Lung (tissue), 12 donors: ENCODE data around the gene FNTB. TPM values are rescaled to one million over a fixed set of nuclear protein-coding genes. Genes with fewer than 3 reads are reported as not detected.

ENCODE experiments used
- ATAC-seq: fragments of 200-7000 bp; cut with Tn5 transposase; one replicate; pipeline ENCODE4 v1.9.1; 2020; ENCODE audit warnings: moderate number of reproducible peaks; ENCODE audit not compliant: insufficient read depth, low FRiP score
- DNase-seq, 3 donors: peaks; one replicate each; pipeline ENCODE4 v3.0.0-alpha.2; 2013 to 2017
- H3K27ac ChIP-seq, 2 donors: one replicate each; pipeline ENCODE4 v1.5.1; 2013; ENCODE audit warnings: mild to moderate bottlenecking in 2 of 2, moderate library complexity in 2 of 2, control low read depth in 1 of 2, inconsistent platforms in 1 of 2, low read depth in 1 of 2, low read length in 1 of 2
- H3K27me3 ChIP-seq, 3 donors: one replicate each; pipeline ENCODE4 v1.5.1; 2013; ENCODE audit warnings: low read length in 2 of 3; ENCODE audit not compliant: control insufficient read depth in 3 of 3, insufficient read depth in 3 of 3
- H3K36me3 ChIP-seq, 4 donors: one replicate each; pipeline ENCODE4 v1.5.1; 2013; ENCODE audit warnings: low read length in 4 of 4, mild to moderate bottlenecking in 1 of 4, moderate library complexity in 1 of 4; ENCODE audit not compliant: control insufficient read depth in 4 of 4, insufficient read depth in 4 of 4
- H3K4me1 ChIP-seq, 5 donors: one replicate each; pipeline ENCODE4 v1.5.1; 2013; ENCODE audit warnings: low read length in 5 of 5, mild to moderate bottlenecking in 2 of 5, moderate library complexity in 1 of 5; ENCODE audit not compliant: control insufficient read depth in 5 of 5, insufficient read depth in 5 of 5
- H3K4me3 ChIP-seq: one replicate; pipeline ENCODE4 v1.5.1; 2013; ENCODE audit warnings: mild to moderate bottlenecking, control low read depth, moderate library complexity
- H3K9ac ChIP-seq, 2 donors: one replicate each; pipeline ENCODE4 v1.5.1; 2013; ENCODE audit warnings: low read length in 2 of 2, control low read depth in 1 of 2; ENCODE audit not compliant: insufficient read depth in 1 of 2
- H3K9me3 ChIP-seq, 4 donors: one replicate each; pipeline ENCODE4 v1.5.1; 2013; ENCODE audit warnings: low read length in 3 of 4, mild to moderate bottlenecking in 1 of 4, moderate library complexity in 1 of 4; ENCODE audit not compliant: control insufficient read depth in 4 of 4, insufficient read depth in 3 of 4
- CTCF ChIP-seq: IDR thresholded peaks from 2 replicates; pipeline ENCODE4 v1.5.1; 2012; ENCODE audit warnings: mild to moderate bottlenecking; ENCODE audit errors: control extremely low read depth, extremely low read depth
- WGBS, 2 donors: extraction: QIAGEN DNeasy Blood & Tissue Kit; methylation state at CpG; one replicate each; pipeline ENCODE4 v1.1.7; 2013; 5-methylcytosine and 5-hydroxymethylcytosine counted together
- polyA plus RNA-seq, 2 donors: library from polyadenylated mRNA; stranded (reverse); fragments of 200-250 nt; gene quantifications; one replicate each; pipeline ENCODE4 v1.2.1, GENCODE V29; 2013
- total RNA-seq, 2 donors: library from RNA; depleted of rRNA in 1 of 2; stranded (reverse); fragments of >200 nt in 1 of 2; gene quantifications; one replicate each; pipeline ENCODE4 v1.2.1, GENCODE V29; 2014 to 2021
- donor health status: control.
- donor health status: control.
- donor health status: Bipolar disorder and iron deficiency.
- donor health status: healthy.
- donor health status: DM: yes; HTN: yes; CAD: no.

The FNTB gene
- total and polyA plus RNA-seq, 4 donors: 6.2 to 14.8 (median 10.8) TPM

GRCh38 chr14:65106316-65106715 is 119.6 kb downstream of the FNTB start:
- Histone ChIP-seq H3K36me3 (no peaks in the 10 kb centered on the region), H3K4me1 (peaks cover 0 to 3% (median 2%) of the 10 kb centered on the region in 5 donors), H3K9ac (no peak overlapping the region), H3K27ac (no peak overlapping the region), H3K4me3 (no peak overlapping the region), H3K9me3 (no peaks in the 10 kb centered on the region), H3K27me3 (peaks cover 0 to 5% (median 2%) of the 10 kb centered on the region in 3 donors)
- no peak for TF ChIP-seq CTCF
- ATAC-seq (no peak), DNase-seq (no peak)
- WGBS, 2 donors: 96 to 97% methylated on average over 4 of the region's 4 CpGs

- WGBS, 2 donors: 52 to 53% methylated on average over 1 of the region's 1 CpG
- ATAC-seq: no peak
- no peak for TF ChIP-seq CTCF
- Histone ChIP-seq H3K9ac (no peak overlapping the region), H3K36me3 (no peaks in the 10 kb centered on the region), H3K27me3 (peaks cover 0 to 5% (median 2%) of the 10 kb centered on the region in 3 donors), H3K4me1 (peaks cover 0 to 3% (median 2%) of the 10 kb centered on the region in 5 donors), H3K9me3 (no peaks in the 10 kb centered on the region), H3K4me3 (no peak overlapping the region), H3K27ac (no peak overlapping the region)
- no peak for DNase-seq
Observed at GRCh38 chr14:65106736-65107135, 120.0 kb downstream of the FNTB start.

- no peak for DNase-seq
- peaks cover 0 to 3% (median 2%) of the 10 kb centered on the region in 5 donors for H3K4me1 ChIP-seq
- H3K36me3 ChIP-seq: no peaks in the 10 kb centered on the region
- 61 to 77% methylated on average over 1 of the region's 1 CpG for WGBS, 2 donors
- H3K4me3 ChIP-seq: no peak overlapping the region
- TF ChIP-seq CTCF: no peak
- no peak for ATAC-seq
- no peak overlapping the region for H3K9ac ChIP-seq
- H3K27me3 ChIP-seq: peaks cover 0 to 5% (median 2%) of the 10 kb centered on the region in 3 donors
- no peaks in the 10 kb centered on the region for H3K9me3 ChIP-seq
- H3K27ac ChIP-seq: no peak overlapping the region
Observed at GRCh38 chr14:65107200-65107599, 120.5 kb downstream of the FNTB start.

GRCh38 chr14:65109357-65109756 is 122.7 kb downstream of the FNTB start:
- WGBS, 2 donors: 81 to 89% methylated on average over 4 of the region's 4 CpGs
- ATAC-seq (no peak), DNase-seq (no peak)
- Histone ChIP-seq H3K9me3 (no peaks in the 10 kb centered on the region), H3K9ac (no peak overlapping the region), H3K4me3 (no peak overlapping the region), H3K4me1 (no peaks in the 10 kb centered on the region), H3K36me3 (no peaks in the 10 kb centered on the region), H3K27me3 (no peaks in the 10 kb centered on the region), H3K27ac (no peak overlapping the region)
- no peak for TF ChIP-seq CTCF
